ENCODE results near the gene GDAP1L1. TPM values are rescaled to one million over a fixed set of nuclear protein-coding genes. Genes with fewer than 3 reads are reported as not detected.

Gene GDAP1L1
- total RNA-seq, 4 donors from 2014 or later = 0.91 TPM; not detected in 3

- intact Hi-C loops (cut with DNase I; ENCODE audit: low total_unique reads) = loop anchor here (10.0 kb wide), 1 partner anchor 265 kb away; the partner anchor contains the start of gene TTPAL
- WGBS, 2 donors = 0 to 1% methylated on average over 31 of the region's 31 CpGs
- peak overlapping the region; percentile 97 for H3K4me3 ChIP-seq (ENCODE audit: low read depth, poor library complexity, severe bottlenecking)
- TF ChIP-seq POLR2A (IDR thresholded peaks at IDR 0.05) = no peak
- no peak for TF ChIP-seq CTCF (IDR thresholded peaks at IDR 0.05)
- DNase-seq (ENCODE audit: low spot score in 2 of 2) = no peak
These were observed 37.3 kb upstream of the GDAP1L1 start for GRCh38 chr20:44209686-44210405.

- DNase-seq (ENCODE audit: low spot score in 2 of 2) = peak; percentile 98 to 100
- 0 to 1% methylated on average over 60 to 65 of the region's 79 CpGs for WGBS, 2 donors
- intact Hi-C loops (cut with DNase I; ENCODE audit: low total_unique reads) = loop anchor here (10.0 kb wide), 1 partner anchor 264 kb away; the partner anchor contains the start of gene TTPAL
- TF ChIP-seq POLR2A (IDR thresholded peaks at IDR 0.05) = peak in 1 of 2 donors; percentile 86
- no peak for TF ChIP-seq CTCF (IDR thresholded peaks at IDR 0.05)
- peak within 1 kb of the TSS; percentile 97 for H3K4me3 ChIP-seq (ENCODE audit: low read depth, poor library complexity, severe bottlenecking)
These were observed 36.5 kb upstream of the GDAP1L1 start, which contains the start of gene OSER1 for GRCh38 chr20:44210406-44211176. TSS of gene OSER1 (minus strand) at chr20:44210771. CDS start at chr20:44206957, 3,814 bp downstream.

DNA sequence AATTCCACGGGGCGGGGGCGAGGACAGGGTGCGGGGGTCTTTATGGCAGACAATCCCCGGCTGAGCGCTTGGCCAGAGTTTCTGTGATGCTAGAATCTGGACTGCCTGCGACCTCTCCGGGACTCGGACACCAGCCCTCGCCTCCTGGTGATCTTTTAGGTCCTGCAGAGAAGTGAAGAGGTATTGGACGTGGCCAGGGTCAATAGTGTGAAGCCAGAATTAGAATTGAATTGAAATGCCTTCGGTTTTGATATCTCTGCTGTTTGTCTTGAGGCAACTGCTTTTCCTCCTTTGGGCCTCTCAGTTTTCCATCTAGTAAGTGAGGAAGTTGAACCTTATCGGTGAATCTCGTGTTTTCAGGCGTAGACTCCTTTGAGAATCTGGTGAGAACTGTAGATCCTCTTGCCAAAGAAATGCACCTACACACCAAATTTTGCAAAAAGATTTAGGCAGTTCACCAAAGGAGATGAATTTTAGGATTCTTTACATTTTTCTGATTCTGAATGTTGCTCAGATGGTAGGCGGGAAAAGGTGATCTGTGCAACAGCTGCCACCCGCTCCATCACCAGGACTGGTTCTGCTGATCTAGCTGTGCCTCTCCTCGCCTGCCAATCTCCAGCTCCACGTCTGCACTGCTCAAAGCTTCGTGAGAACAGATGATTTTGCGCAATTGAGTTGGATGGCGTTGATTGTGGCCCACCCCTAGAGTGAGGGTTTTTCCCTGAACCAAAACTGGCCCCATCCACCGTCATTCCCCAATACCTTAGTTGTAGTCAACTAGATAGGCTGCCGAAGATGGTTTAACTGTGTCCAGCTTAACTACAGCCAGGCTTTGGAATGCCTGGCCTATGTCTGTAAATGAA lies 35.7 kb upstream of the GDAP1L1 start:
- intact Hi-C loops (cut with DNase I; ENCODE audit: low total_unique reads) = loop anchor here (10.0 kb wide), 1 partner anchor 263 kb away; the partner anchor contains the start of gene TTPAL
- H3K4me3 ChIP-seq (ENCODE audit: low read depth, poor library complexity, severe bottlenecking) = peak overlapping the region; percentile 80
- 4 to 8% methylated on average over 23 to 24 of the region's 24 CpGs for WGBS, 2 donors
- TF ChIP-seq POLR2A (IDR thresholded peaks at IDR 0.05) (no peak), CTCF (IDR thresholded peaks at IDR 0.05) (no peak)
- peak; percentile 28 to 87 for DNase-seq (ENCODE audit: low spot score in 2 of 2)

DNA sequence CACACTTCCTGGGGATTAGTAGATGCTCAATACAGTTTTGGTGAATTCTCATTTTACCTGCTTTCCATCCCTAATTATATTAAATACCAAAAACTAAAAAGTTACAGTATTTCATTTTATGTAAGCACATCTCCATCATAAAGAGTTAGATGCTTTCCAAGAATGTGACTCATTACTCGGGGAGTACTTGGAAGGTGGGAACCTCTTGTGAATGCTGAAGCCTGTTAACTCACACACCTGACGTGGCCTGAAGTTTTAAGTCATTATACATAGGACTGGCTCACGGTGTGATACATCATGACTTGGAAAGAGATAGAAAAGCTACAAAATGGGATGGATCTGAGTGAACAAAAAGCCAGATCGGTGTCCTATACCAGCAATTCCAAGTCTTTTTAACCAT lies 34.3 kb upstream of the GDAP1L1 start:
- H3K4me3 ChIP-seq (ENCODE audit: low read depth, poor library complexity, severe bottlenecking) = no peak overlapping the region
- intact Hi-C loops (cut with DNase I; ENCODE audit: low total_unique reads) = loop anchor here (10.0 kb wide), 1 partner anchor 262 kb away; the partner anchor contains the start of gene TTPAL
- TF ChIP-seq POLR2A (IDR thresholded peaks at IDR 0.05) = no peak
- TF ChIP-seq CTCF (IDR thresholded peaks at IDR 0.05) = no peak
- WGBS, 2 donors = 45 to 64% methylated on average over 4 of the region's 4 CpGs
- no peak for DNase-seq (ENCODE audit: low spot score in 2 of 2)

DNA sequence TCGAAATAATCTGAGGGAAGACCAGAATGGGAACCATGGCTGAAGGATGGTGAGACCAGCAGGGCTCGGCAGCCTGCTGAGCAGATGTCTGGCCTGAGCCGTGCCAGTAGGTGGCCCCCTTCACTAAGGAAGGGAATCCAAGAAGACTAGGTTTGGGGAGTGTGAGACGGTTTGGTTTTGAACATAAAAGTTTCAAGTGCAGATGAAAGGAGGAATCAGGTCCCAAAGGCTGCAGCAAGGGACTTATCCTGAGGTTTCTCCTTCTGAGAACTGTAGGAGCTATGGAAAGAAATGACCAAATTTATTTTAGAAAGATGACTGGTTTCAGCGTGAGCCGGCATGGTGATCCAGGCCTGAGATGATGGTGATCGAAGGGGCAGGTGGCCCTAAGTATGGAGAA lies 32.0 kb upstream of the GDAP1L1 start:
- no peak overlapping the region for H3K4me3 ChIP-seq (ENCODE audit: low read depth, poor library complexity, severe bottlenecking)

More for the DNA sequence above, 32.0 kb upstream of the GDAP1L1 start:
- DNase-seq (ENCODE audit: low spot score in 2 of 2) = peak; percentile 37 to 90
- peak in 1 of 3 donors; percentile 47 for TF ChIP-seq CTCF (IDR thresholded peaks at IDR 0.05)
- no peak for TF ChIP-seq POLR2A (IDR thresholded peaks at IDR 0.05)
- 47 to 51% methylated on average over 7 of the region's 7 CpGs for WGBS, 2 donors
- intact Hi-C loops (cut with DNase I; ENCODE audit: low total_unique reads) = loop anchor here (5.0 to 10.0 kb wide), 2 partner anchors 260 to 402 kb away; partner anchors contain the start of gene TTPAL

All from lower leg skin (tissue), 4 donors.